CMK (cell line): Measurements from ENCODE around the gene SKA1.

Source experiments
- DNase-seq: peaks from one replicate; pipeline ENCODE4 v3.0.0-alpha.2; 2010; ENCODE audit warnings: low read depth

Gene SKA1

GRCh38 chr18:50374753-50375391 is at the start of gene SKA1:
Gene SKA1 (plus strand): TSS chr18:50375046. CDS start chr18:50375831, 785 bp downstream.
- DNase-seq: peak; percentile 81

GRCh38 chr18:50327983-50328382 is 46.9 kb upstream of the SKA1 start:
- no peak for DNase-seq

- DNase-seq: no peak
Observed at GRCh38 chr18:50330176-50330575, 44.7 kb upstream of the SKA1 start.

- DNase-seq: no peak
Observed at GRCh38 chr18:50331691-50332090, 43.2 kb upstream of the SKA1 start.

GRCh38 chr18:50334546-50335152 is 40.2 kb upstream of the SKA1 start:
- DNase-seq: no peak

GRCh38 chr18:50338122-50338521 is 36.7 kb upstream of the SKA1 start:
- DNase-seq: no peak

GRCh38 chr18:50338715-50339114 is 36.1 kb upstream of the SKA1 start:
- DNase-seq: no peak

GRCh38 chr18:50340078-50340477 is 34.8 kb upstream of the SKA1 start:
- DNase-seq: no peak

GRCh38 chr18:50341443-50341842 is 33.4 kb upstream of the SKA1 start:
- no peak for DNase-seq

GRCh38 chr18:50350699-50351098 is 24.1 kb upstream of the SKA1 start:
- DNase-seq: no peak

GRCh38 chr18:50356036-50356945 is 18.6 kb upstream of the SKA1 start:
- no peak for DNase-seq

- no peak for DNase-seq
Observed at GRCh38 chr18:50358844-50359243, 16.0 kb upstream of the SKA1 start.

- no peak for DNase-seq
Observed at GRCh38 chr18:50359806-50360205, 15.0 kb upstream of the SKA1 start.

- DNase-seq: no peak
Observed at GRCh38 chr18:50360611-50361010, 14.2 kb upstream of the SKA1 start.

- no peak for DNase-seq
Observed at GRCh38 chr18:50369672-50370071, 5.2 kb upstream of the SKA1 start.

- no peak for DNase-seq
Observed at GRCh38 chr18:50372743-50373142, 2.1 kb upstream of the SKA1 start.

- no peak for DNase-seq
Observed at GRCh38 chr18:50373561-50374219, 1.2 kb upstream of the SKA1 start.

GRCh38 chr18:50374220-50374752 is 560 bp upstream of the SKA1 start:
- no peak for DNase-seq

GRCh38 chr18:50377061-50377798 is 2.4 kb downstream of the SKA1 start:
- DNase-seq: no peak

GRCh38 chr18:50388988-50389387 is 14.1 kb downstream of the SKA1 start:
- no peak for DNase-seq

- no peak for DNase-seq
Observed at GRCh38 chr18:50393802-50394201, 19.0 kb downstream of the SKA1 start.
